GM20000 (cell line): Measurements from ENCODE around the gene CPN1.
A peak's percentile ranks its signal among the peaks of the same experiment; 100 is the strongest.

Source experiments
- DNase-seq: peaks from one replicate; pipeline ENCODE4 v3.0.0; 2012; ENCODE audit warnings: low spot score
- CTCF ChIP-seq: IDR thresholded peaks from 2 replicates; pipeline ENCODE4 v1.5.1; 2012; ENCODE audit warnings: mild to moderate bottlenecking, control low read depth; ENCODE audit errors: extremely low read depth, missing control alignments

Gene CPN1

GRCh38 chr10:99995269-99995668 is 86.4 kb downstream of the CPN1 start:
- TF ChIP-seq CTCF: no peak
- no peak for DNase-seq

DNA sequence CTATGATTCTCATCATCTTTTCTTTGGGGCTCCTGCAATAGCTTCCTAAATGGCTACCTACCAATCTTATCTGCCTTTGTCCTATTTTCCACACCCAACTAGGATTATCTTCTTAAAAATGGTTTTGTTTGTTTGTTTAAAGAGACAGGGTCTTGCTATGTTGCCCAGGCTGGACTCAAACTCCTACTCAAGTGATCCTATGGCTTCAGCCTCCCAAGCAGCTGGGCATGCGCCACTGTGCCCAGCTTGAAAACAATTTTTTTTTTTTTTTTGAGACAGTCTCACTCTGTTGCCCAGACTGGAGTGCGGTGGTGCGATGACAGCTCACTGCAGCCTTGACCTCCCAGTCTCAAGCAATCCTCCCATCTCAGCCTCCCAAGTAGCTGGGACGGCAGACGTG is 86.9 kb downstream of the CPN1 start:
- no peak for DNase-seq
- no peak for TF ChIP-seq CTCF

- peak; percentile 76 for DNase-seq
- no peak for TF ChIP-seq CTCF
These were observed 87.7 kb downstream of the CPN1 start for GRCh38 chr10:99993701-99994689.
